HG03442 (cell line): Measurements from ENCODE around the gene IL10RB.
"Not testable (repeated sequence)": the region's sequence is repeated elsewhere in the genome, so short reads cannot be mapped to it uniquely, and the experiment has no call there.

Experiments
- ATAC-seq: cut with Tn5 transposase; IDR thresholded peaks from one replicate; pipeline ENCODE4 v1.9.1; 2021; ENCODE audit warnings: mild to moderate bottlenecking, moderate library complexity; ENCODE audit not compliant: unreplicated experiment

The IL10RB gene

DNA sequence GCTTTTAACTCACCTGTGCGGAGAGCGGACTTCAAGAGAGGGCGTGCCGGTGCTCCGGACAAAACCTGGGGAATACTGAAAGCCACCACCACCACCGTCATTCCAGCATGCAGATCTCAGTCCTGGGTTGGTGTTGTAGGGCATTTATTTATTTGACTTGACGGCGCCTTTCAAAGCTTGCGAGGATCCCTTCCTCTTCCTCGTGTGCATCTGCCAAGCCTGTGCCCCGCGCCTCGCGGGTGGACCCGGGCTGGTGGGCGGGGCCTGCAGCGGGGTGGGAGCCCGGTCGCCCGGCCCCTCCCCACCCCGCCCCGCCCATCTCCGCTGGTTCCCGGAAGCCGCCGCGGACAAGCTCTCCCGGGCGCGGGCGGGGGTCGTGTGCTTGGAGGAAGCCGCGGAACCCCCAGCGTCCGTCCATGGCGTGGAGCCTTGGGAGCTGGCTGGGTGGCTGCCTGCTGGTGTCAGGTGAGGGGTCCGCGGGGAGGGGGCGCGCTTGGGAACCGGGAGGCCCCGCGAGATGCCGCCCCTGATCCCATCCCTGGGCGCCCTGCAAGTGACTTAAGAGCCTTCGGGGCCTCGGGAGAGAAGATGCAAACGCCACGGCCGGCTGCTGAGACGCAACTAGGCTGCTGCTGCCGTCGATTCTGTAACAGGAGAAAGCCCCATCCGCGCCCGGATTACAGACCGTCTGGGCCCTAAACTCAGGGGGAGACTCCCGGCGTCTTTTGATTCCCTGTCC, at the start of gene IL10RB:
Gene IL10RB, plus strand, starts transcription at position 318 of the 739 bp plus-strand sequence. Its CDS starts 99 bp downstream, at position 417.
- ATAC-seq: peak; percentile 41

DNA sequence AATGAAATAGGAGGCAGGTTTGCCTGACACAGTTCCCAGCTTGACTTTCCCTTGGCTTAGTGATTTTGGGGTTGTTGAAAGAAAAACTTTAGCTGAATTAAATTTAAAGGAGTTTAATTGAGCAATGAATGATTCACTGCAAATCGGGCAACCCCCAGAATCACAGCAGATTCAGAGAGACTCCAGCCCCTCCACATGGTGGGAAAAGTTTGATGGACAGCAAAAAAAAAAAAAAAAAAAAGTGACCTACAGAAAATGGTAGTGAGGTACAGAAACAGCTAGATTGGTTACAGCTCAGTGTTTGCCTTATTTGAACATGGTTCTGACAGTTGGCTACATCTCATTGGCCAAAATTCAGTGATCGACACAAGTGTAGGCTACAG, 49.0 kb upstream of the IL10RB start:
- ATAC-seq: no peak

- no peak for ATAC-seq
These were observed 46.9 kb upstream of the IL10RB start for GRCh38 chr21:33219300-33219699.

DNA sequence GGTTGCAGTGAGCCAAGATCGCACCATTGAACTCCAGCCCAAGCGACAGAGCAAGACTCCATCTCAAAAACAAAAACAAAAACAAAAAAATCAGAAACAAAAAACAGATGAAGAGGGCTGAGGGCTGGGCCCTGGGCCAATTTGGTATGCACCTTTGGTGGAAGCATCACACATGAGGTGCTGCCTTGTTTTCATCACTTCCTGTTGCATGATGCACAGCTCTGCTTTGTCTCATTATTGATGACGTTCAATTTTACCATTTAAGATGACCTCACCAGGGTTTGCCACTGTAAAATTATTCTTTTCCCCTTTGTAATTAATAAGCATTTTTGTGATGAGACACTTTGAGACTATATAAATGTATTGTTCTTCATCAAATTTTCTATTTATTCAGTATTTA, 46.2 kb upstream of the IL10RB start:
- no peak for ATAC-seq

- ATAC-seq: not testable (repeated sequence)
These were observed 40.8 kb upstream of the IL10RB start for GRCh38 chr21:33225376-33225775.

GRCh38 chr21:33228455-33228854, 37.7 kb upstream of the IL10RB start:
- ATAC-seq: no peak

GRCh38 chr21:33229099-33229783, 36.9 kb upstream of the IL10RB start:
- ATAC-seq: no peak

- ATAC-seq: peak; percentile 70
These were observed 36.2 kb upstream of the IL10RB start, which contains the start of gene IFNAR2 for GRCh38 chr21:33229784-33230544. IFNAR2 (plus strand) TSS chr21:33229938; CDS start chr21:33241923, 11,985 bp downstream.

DNA sequence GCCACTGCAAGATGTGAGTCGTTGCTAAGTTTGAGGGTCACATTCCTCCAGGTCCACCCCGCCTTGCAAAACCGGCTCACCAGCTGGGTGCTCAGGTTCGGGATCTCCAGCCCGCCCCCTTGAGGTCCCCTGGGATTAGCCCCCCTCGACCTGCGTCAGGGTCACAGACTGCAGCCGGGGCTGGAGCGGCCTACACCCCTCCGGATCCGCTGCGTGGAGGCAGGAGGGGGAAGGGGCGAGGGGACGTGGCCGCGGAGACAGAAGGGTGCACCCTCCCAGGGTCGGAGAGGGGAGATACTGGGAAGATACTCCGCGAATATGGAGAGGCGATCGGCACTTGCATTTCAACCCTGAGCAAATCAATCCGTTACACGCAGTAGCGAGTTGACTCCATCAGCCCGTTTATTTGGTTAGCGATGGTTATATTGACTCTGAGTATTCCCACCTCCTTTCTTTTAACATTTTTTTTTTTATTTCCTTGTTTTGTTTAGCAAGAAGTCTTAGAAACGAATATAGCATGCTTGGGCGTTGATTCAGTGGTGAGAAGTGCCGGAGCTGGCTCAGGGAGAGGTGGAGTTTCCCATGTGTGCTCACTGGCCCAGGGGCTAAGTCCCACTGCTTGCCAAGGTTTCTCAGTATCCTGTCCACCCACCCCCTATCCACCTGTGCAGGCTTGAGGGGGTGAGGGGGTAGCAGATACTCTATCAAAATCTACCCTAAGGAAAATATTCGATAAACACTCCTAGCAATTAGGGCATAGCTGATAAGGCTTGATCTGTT, 35.4 kb upstream of the IL10RB start:
- ATAC-seq: peak; percentile 22

DNA sequence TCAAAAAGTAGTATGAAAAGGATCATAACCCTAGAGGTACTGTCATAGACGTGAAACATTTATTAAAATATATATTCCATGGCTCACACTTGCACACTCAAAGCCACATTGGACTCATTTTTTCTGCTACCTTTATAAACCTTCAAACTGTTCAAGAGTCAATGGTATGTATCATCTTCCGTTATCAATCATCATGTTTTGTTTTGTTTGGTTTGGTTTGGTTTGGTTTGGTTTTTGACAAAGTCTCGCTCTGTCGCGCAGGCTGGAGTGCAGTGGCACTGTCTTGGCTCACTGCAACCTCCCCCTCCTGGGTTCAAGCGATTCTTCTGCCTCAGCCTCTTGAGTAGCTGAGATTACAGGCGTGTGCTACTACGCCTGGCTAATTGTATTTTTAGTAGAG, 34.6 kb upstream of the IL10RB start:
- no peak for ATAC-seq

DNA sequence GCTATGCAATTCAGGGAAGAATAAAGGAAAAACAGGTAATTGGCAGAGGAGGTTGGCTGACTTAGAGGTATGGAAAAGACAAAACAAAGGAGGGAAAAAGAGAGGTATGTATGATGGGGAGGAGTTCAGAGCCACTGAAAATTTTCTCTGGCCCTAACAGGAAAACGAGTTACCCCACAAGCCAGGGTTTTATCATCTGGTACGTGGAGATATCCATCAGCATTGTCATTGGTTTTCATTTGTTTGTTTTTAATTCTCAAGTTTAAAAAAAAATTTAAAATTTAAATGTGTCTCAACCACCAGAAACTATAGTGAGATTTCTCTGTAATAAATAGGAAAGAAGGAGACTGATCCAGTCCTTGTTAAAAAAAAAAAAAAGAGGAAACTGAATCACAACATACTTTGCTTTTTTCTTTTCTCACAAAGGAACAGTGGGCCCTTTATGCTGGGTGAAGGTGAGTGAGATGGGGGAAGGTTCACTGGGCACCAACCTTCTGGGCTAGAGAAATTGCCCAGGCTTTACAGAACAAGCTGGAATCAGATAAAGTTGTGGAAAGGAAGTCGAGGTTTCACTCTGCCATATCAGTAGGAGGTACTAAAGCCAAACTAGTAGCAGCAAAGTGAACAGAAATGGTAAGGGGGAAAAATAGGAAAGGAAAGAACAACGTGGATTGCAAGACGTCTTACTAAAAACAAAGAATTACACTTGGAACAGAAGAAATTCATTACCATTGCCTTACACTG, 33.7 kb upstream of the IL10RB start:
- no peak for ATAC-seq

DNA sequence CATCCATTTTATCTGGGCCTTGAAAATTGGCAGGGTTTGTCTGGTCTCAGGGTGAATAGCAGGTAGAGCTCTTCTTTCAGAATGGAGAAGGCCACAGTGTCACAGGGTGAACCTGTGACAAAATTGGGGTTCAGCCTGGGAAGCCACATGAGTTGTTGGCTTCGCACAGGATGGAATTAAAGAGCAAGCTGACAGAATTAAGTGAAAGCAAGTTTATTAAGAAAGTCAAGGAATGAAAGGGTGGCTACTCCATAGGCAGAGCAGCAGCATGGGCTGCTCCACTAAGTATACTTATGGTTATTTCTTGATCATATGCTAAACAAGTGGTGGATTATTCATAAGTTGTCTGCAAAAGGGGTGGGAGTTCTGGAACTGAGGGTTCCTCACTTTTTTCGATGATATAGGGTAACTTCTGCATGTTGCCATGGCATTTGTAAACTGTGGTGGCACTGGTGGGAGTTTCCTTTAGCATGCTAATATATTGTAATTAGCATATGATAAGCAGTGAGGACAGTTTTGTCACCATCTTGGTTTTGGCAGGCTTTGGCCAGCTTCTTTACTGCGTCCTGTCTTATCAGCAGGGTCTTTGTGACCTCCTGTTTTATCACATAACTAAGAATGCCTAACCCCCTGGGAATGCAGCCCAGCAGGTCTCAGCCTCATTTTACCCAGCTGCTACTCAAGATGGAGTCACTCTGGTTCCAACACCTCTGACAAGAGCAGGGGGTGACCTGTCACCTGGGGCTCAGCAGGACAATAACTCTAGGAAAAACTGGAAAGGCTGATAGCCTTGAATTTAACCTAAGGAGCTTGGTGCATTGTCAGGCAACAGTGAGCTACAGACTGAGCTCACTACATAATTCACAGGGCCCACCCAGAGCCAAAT, 31.3 kb upstream of the IL10RB start:
- ATAC-seq: no peak

DNA sequence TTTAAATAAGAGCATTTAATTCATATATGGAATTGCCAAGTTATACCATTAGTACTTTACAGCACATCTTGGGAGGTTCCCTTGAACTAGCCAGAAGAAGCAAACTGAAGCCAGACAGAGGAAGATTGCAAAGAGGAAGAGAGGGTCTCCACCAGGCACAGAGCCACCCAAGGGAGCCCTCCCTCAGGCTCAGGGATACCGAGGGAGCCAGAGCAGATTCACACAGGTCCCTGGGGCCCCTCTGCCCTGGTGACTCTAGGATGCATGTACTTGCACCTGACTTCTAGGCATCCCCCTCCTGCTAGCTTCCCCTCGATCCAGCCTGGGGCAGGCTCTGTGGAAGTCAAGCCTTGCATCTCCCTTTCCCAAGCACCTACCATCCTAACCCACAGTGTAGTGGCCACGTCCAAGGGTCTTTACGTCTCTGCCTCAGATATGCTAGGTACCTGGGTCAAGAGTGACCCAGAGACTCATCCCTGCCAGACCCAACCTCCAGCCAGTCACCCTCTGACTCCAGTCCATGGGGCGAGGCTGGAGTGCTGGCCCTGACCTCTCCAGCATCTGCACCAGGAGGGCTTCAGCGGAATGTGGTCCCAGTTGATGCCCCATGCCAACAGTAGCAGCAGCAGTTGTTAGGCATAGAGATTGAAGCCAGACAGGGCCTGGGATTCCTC, 30.0 kb upstream of the IL10RB start:
- ATAC-seq: no peak

DNA sequence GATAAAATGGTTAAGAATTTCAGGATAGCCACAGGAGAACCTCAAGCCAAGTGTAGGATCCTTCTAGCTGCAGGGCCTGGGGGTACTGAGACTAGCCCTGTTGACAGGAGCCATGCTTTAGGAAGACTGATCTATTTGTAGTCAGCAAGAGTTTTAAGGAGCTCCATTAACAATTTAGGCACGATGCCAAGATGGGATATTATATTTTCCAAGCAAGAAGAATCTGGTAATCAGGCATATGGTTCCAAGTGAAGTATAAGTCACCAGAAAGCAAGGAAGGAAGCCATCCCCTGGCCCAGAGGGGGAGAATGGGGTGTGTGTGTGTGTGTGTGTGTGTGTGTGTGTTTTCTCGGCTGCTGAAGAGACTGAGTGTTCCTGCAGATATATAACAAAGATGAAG, 29.4 kb upstream of the IL10RB start:
- no peak for ATAC-seq

GRCh38 chr21:33237486-33237885, 28.7 kb upstream of the IL10RB start:
- ATAC-seq: no peak

GRCh38 chr21:33238146-33238545, 28.0 kb upstream of the IL10RB start:
- peak; percentile 18 for ATAC-seq

GRCh38 chr21:33238565-33239255, 27.5 kb upstream of the IL10RB start:
- ATAC-seq: peak; percentile 82

GRCh38 chr21:33239559-33240127, 26.5 kb upstream of the IL10RB start:
- ATAC-seq: not testable (repeated sequence)
